HG03025 (cell line): ENCODE measurements around the gene CAPG.
"Not testable (repeated sequence)": the region's sequence is repeated elsewhere in the genome, so short reads cannot be mapped to it uniquely, and the experiment has no call there.

Experiments
- ATAC-seq: cut with Tn5 transposase; IDR thresholded peaks from one replicate; pipeline ENCODE4 v1.9.1; 2021; ENCODE audit warnings: mild to moderate bottlenecking, moderate library complexity; ENCODE audit not compliant: unreplicated experiment, low FRiP score

CAPG gene

DNA sequence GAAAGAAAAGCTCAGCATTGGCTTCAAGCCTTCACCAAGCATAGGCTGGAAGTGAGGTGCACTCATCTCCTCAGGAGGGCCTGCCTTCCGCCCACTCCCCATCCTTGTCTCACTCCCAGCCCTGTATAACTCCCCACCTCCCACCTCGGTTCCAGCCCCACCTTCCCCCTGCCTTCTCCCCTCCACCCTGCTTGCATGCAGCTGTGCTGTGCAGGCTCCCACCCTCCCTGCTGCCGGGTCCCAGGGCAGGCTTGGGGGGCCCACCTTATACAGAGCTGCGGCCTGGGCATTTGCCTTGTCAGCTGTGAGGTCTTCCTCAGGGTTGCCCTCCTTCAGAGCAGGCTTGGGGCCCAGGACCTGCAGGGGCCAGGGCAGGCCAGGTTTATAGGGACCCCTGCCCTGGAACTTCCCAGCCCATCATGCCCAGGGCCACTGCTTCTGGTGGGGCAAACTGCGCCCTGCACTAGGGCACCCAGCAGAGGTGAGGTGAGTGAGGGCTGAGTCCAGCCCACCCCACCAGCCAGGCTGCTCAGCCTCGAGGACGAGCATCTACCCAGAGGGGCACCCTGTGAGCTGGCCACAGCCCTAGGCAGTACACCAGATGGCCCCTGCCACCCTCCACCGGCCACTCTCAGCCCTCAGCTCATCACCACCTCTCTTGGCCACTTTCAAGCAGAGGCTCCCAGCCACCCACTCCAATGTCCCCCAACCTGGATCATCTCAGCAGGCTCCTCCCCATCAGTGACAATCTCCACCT, 11.6 kb downstream of the CAPG start:
- no peak for ATAC-seq

DNA sequence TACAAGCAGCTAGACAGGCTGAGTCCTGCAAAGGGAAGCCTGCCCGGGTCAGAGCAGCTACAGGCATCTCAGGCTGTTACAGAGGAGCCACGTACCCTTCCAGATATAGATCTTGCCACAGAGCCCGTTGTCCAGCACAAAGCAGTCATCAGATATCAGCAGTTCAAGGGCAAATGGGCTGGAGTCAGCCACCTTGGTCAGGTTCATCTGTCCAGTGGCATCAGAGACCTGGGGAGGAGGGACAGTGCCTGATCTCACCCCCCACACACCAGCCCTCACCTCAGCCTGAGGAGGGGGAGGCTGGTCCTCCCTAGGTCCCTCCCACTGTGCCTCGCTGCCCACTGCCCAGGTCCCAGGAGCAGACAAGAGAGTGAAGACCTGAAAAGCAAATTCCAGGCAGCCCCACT, 12.2 kb downstream of the CAPG start:
- ATAC-seq: no peak

GRCh38 chr2:85396531-85397470, 13.4 kb downstream of the CAPG start:
- ATAC-seq: no peak

DNA sequence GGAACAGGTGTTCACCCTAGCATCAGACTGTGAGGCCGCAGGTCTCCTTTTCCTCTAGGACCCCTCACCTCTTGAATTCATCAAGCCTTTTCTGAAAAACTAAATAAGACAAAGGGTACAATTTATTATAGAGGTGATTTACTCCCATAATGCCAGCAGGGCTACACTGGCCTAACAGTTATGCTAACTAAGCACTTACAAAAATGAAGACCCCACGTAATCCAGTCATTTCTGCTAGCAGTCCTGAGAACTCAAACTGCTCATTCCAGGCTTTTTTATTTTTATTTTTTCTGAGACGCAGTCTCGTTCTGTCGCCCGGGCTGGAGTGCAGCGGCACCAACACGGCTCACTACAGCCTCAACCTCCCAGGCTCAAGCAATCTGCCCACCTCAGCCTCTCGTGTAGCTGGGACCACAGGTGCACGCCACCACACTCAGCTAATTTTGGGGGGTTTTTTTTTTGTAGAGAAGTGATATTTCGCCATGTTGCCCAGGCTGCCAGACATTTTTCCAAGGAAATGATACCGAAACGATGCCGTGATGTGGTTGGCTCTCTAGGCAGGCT, 14.2 kb downstream of the CAPG start:
- ATAC-seq: no peak

GRCh38 chr2:85394976-85395375, 15.2 kb downstream of the CAPG start:
- no peak for ATAC-seq

DNA sequence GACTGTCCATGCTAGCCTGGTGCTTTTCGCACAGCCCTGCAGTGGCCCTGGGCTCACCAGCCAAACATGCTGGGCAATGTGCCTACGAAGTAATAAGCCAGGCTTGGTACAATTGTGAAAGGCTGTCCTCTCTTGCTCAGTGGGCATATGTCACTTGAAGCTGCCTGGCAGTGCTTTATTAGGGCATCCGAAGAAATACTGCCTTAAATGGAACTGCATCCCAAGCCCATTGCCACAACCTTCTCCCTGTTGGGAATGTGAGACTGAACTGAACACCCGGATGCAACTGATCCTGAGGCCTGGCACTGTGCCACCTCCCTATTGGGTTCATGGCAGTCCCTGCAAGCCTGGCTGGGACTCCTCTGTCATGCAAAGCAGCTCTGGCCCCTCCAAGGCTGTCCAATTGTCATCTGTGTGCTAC, 15.9 kb downstream of the CAPG start:
- no peak for ATAC-seq

DNA sequence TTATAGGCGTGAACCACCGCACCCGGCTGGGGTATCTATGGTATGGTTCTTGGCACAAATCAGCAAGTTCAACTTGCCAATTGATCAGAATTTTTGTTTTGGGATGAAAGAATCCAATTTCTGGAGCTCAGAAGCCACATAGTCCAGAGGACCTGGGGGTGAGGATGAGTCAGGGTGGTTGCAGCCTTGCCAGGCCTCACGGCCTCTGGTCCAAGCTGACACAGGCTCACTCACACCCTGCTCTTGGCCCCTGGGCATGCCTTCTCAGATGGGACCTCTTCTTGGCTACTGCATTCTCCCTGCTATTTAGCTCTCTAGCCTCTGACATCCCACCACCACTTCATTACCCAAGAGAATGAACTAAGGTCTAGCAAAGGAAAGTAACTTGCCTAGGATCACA, 16.3 kb downstream of the CAPG start:
- no peak for ATAC-seq

DNA sequence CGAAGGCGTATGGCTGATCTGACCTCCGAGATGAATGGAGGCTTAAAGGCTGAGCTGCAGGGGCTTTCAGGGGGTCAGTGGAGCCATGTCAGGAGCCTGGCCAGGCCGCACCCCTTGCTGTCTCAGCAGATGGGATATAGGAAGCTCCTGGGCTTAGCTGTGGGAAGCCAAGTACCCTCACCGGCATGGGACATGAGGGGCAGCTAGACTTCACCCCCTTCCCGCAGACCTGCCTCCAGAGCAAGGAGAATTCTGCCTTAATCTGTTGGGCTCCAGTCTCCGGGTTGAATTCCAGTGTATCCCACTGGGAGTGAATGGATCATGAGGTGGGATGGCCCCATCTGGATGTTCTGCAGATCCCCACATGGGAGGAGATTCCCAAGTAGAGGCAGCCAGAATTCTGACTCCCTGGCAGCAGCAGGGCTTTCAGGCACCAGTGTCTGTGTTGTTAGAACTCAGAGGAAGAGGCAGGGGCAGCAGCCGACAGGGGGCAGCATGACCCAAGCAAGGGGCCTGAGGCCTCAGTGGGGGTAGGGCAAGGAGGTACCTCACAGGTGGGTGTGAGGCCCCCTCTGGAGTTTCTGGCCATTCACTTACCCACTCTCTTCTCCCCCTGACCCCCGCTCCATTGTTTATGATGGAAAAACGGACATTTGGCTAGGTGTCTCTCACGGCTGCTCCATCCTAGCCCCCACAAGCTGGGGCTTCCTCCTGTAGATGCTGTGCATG, 19.1 kb downstream of the CAPG start:
- ATAC-seq: no peak

GRCh38 chr2:85388878-85389538, 21.2 kb downstream of the CAPG start:
- ATAC-seq: no peak

GRCh38 chr2:85387754-85388153, 22.4 kb downstream of the CAPG start:
- ATAC-seq: no peak

DNA sequence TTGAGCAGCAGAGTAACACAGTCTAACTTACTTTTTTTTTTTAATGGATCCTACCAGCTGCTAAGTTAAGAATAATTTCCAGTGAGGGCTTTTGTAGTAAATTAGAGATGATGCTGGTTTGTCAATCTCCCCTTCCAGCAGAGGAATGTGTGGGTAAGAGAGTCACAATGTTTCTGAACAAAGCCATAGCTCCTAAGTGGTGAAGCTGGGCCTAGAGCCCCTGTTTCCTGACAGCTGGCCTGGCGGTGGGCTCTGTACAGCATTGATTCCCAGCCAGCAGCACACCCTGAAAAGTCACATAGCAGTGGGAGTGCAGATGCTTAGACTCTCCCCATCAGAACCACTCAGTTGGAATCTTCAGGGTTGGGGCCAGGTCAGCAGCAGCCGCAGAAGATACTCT, 24.4 kb downstream of the CAPG start:
- ATAC-seq: no peak

- ATAC-seq: no peak
Measured at GRCh38 chr2:85383850-85384249, 26.3 kb downstream of the CAPG start.

DNA sequence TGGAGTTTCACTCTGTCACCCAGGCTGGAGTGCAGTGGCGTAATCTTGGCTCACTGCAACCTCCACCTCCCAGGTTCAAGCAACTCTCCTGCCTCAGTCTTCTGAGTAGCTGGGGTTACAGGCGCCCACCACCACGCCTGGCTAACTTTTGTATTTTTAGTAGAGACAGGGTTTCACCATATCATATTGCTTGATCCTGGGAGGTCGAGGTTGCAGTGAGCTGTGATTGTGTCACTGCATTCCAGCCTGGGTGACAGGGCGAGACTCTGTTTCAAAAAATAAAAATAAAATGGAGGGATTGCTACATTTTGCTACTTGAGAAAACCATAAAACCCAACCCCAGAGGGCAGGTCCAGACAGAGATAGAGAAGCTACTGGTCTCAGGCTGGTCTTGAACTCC, 27.0 kb downstream of the CAPG start:
- not testable (repeated sequence) for ATAC-seq

GRCh38 chr2:85380048-85380447, 30.1 kb downstream of the CAPG start:
- no peak for ATAC-seq

- no peak for ATAC-seq
Measured at GRCh38 chr2:85378257-85378656, 31.9 kb downstream of the CAPG start.

GRCh38 chr2:85377083-85377482, 33.1 kb downstream of the CAPG start:
- ATAC-seq: no peak

DNA sequence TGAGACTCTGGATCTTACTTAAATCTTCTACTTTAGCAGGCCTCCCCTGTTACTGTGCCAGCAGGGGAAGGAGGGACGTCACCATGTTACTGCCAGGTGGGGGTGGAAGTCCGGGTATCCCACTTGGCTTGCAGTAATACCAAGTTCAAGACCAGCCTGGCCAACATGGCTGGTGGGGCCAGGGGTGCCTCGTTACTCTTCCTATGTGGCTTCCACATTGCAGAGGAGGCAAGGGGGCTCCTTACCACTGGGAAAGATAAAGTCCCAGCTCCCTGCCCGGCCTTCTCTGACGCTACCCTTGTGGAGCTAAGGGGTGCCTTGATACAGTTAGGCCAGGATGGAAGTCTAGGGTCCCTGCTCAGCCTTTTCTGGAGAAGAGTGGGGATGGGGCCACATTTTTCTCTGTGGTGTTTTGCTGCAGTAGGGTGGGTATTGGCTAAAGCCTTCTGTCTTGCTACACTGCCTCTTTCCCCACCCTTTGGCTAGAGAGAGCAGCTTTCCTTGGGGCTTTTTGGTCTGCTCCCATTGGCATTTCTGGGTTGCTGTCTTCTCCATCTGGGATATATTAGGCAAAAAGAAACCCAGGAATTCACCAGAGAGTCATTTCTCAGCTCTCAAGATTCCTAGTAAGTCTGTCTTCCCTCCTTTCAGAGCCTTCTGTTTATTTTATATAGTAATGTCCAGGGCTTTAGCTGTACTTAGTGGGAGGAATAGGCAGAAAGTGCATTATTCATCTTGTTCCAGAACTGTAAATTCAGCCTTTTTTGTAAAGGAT, 33.7 kb downstream of the CAPG start:
- no peak for ATAC-seq

DNA sequence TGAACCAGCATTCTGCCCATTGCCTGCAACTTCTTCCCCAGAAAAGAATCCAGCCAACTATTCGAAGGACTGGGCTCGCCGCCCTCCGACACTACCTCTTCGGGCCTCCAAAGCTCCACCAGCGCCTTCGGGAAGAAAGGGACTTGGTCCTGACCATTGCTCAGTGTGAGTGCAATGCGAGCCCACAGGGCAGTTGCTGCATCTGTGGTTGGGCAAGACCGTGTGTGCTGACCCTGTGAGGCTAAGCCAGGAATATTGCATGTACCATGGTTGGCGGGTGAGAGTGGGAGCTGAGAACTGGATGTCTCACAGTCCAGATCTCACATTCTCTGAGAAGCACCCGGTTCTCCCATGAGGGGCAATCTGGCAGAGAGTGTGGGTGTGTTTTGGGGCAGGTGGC, 39.1 kb downstream of the CAPG start:
- no peak for ATAC-seq

GRCh38 chr2:85369500-85369899, 40.7 kb downstream of the CAPG start:
- no peak for ATAC-seq
